Eye (tissue), 1 donor: ENCODE results near the gene PRR20G.
"Not testable (repeated sequence)": the region's sequence is repeated elsewhere in the genome, so short reads cannot be mapped to it uniquely, and the experiment has no call there.

Experiments
- DNase-seq: peaks from one replicate; pipeline ENCODE4 v3.0.0-alpha.2; 2015

PRR20G gene

GRCh38 chr3:127287840-127288239, at the start of gene PRR20G:
Gene PRR20G (minus strand): TSS chr3:127288046. CDS start chr3:127287365, 681 bp downstream.
- DNase-seq, result no peak

GRCh38 chr3:127337001-127337400, 49.2 kb upstream of the PRR20G start:
- no peak for DNase-seq

GRCh38 chr3:127336101-127336500, 48.3 kb upstream of the PRR20G start:
- DNase-seq, result no peak

- DNase-seq, result no peak
Measured at GRCh38 chr3:127330385-127330784, 42.5 kb upstream of the PRR20G start.

- DNase-seq, result no peak
Measured at GRCh38 chr3:127329631-127330285, 41.9 kb upstream of the PRR20G start.

- no peak for DNase-seq
Measured at GRCh38 chr3:127328421-127328820, 40.6 kb upstream of the PRR20G start.

GRCh38 chr3:127326341-127326740, 38.5 kb upstream of the PRR20G start:
- no peak for DNase-seq

- no peak for DNase-seq
Measured at GRCh38 chr3:127325629-127325961, 37.7 kb upstream of the PRR20G start.

GRCh38 chr3:127324913-127325628, 37.2 kb upstream of the PRR20G start:
- DNase-seq, result no peak

GRCh38 chr3:127324076-127324475, 36.2 kb upstream of the PRR20G start:
- DNase-seq, result no peak

- DNase-seq, result no peak
Measured at GRCh38 chr3:127323581-127323980, 35.7 kb upstream of the PRR20G start.

GRCh38 chr3:127321371-127321770, 33.5 kb upstream of the PRR20G start:
- no peak for DNase-seq

GRCh38 chr3:127320529-127321121, 32.8 kb upstream of the PRR20G start:
- DNase-seq, result no peak

GRCh38 chr3:127316685-127317084, 28.8 kb upstream of the PRR20G start:
- DNase-seq, result no peak

- DNase-seq, result no peak
Measured at GRCh38 chr3:127312818-127313217, 25.0 kb upstream of the PRR20G start.

- DNase-seq, result not testable (repeated sequence)
Measured at GRCh38 chr3:127308821-127309220, 21.0 kb upstream of the PRR20G start.

- DNase-seq, result no peak
Measured at GRCh38 chr3:127307916-127308315, 20.1 kb upstream of the PRR20G start.

GRCh38 chr3:127307112-127307835, 19.4 kb upstream of the PRR20G start:
- no peak for DNase-seq

GRCh38 chr3:127306361-127307111, 18.7 kb upstream of the PRR20G start:
- no peak for DNase-seq

GRCh38 chr3:127305499-127306060, 17.7 kb upstream of the PRR20G start:
- no peak for DNase-seq

GRCh38 chr3:127304121-127304744, 16.4 kb upstream of the PRR20G start:
- no peak for DNase-seq

GRCh38 chr3:127299276-127299675, 11.4 kb upstream of the PRR20G start:
- no peak for DNase-seq
